ENCODE results near the gene TEAD1.

Gene TEAD1

GRCh38 chr11:12834166-12834565, 159.9 kb downstream of the TEAD1 start:
- H3K4me1 ChIP-seq (ENCODE audit: control insufficient read depth, insufficient read depth, low read length): peaks cover 14% of the 10 kb centered on the region
- H3K9me3 ChIP-seq (ENCODE audit: control insufficient read depth, low read length): no peaks in the 10 kb centered on the region
- no peaks in the 10 kb centered on the region for H3K36me3 ChIP-seq (ENCODE audit: control insufficient read depth, insufficient read depth, low read length)
- H3K4me3 ChIP-seq (ENCODE audit: low read length): no peak overlapping the region
- no peaks in the 10 kb centered on the region for H3K27me3 ChIP-seq (ENCODE audit: control insufficient read depth, insufficient read depth, low read length)
- H3K9ac ChIP-seq (ENCODE audit: low read length): no peak overlapping the region

GRCh38 chr11:12834630-12835029, 160.4 kb downstream of the TEAD1 start:
- peaks cover 10% of the 10 kb centered on the region for H3K4me1 ChIP-seq (ENCODE audit: control insufficient read depth, insufficient read depth, low read length)

GRCh38 chr11:12835286-12835685, 161.1 kb downstream of the TEAD1 start:
- no peaks in the 10 kb centered on the region for H3K9me3 ChIP-seq (ENCODE audit: control insufficient read depth, low read length)
- no peaks in the 10 kb centered on the region for H3K36me3 ChIP-seq (ENCODE audit: control insufficient read depth, insufficient read depth, low read length)
- no peaks in the 10 kb centered on the region for H3K27me3 ChIP-seq (ENCODE audit: control insufficient read depth, insufficient read depth, low read length)
- no peak overlapping the region for H3K9ac ChIP-seq (ENCODE audit: low read length)
- H3K4me1 ChIP-seq (ENCODE audit: control insufficient read depth, insufficient read depth, low read length): peaks cover 9% of the 10 kb centered on the region
- H3K4me3 ChIP-seq (ENCODE audit: low read length): no peak overlapping the region

More at GRCh38 chr11:12834630-12835029, 160.4 kb downstream of the TEAD1 start:
- Histone ChIP-seq H3K36me3 (ENCODE audit: control insufficient read depth, insufficient read depth, low read length) (no peaks in the 10 kb centered on the region), H3K9me3 (ENCODE audit: control insufficient read depth, low read length) (no peaks in the 10 kb centered on the region), H3K27me3 (ENCODE audit: control insufficient read depth, insufficient read depth, low read length) (no peaks in the 10 kb centered on the region), H3K4me3 (ENCODE audit: low read length) (no peak overlapping the region), H3K9ac (ENCODE audit: low read length) (no peak overlapping the region)

GRCh38 chr11:12838463-12839123, 164.4 kb downstream of the TEAD1 start:
- H3K4me1 ChIP-seq (ENCODE audit: control insufficient read depth, insufficient read depth, low read length): peaks cover 20% of the 10 kb centered on the region
- H3K9me3 ChIP-seq (ENCODE audit: control insufficient read depth, low read length): no peaks in the 10 kb centered on the region
- H3K36me3 ChIP-seq (ENCODE audit: control insufficient read depth, insufficient read depth, low read length): no peaks in the 10 kb centered on the region
- H3K9ac ChIP-seq (ENCODE audit: low read length): no peak overlapping the region
- H3K4me3 ChIP-seq (ENCODE audit: low read length): no peak overlapping the region
- H3K27me3 ChIP-seq (ENCODE audit: control insufficient read depth, insufficient read depth, low read length): no peaks in the 10 kb centered on the region

GRCh38 chr11:12840871-12841660, 166.8 kb downstream of the TEAD1 start:
- no peak overlapping the region for H3K4me3 ChIP-seq (ENCODE audit: low read length)
- no peaks in the 10 kb centered on the region for H3K36me3 ChIP-seq (ENCODE audit: control insufficient read depth, insufficient read depth, low read length)
- no peak overlapping the region for H3K9ac ChIP-seq (ENCODE audit: low read length)
- peaks cover 29% of the 10 kb centered on the region for H3K4me1 ChIP-seq (ENCODE audit: control insufficient read depth, insufficient read depth, low read length)
- no peaks in the 10 kb centered on the region for H3K27me3 ChIP-seq (ENCODE audit: control insufficient read depth, insufficient read depth, low read length)
- H3K9me3 ChIP-seq (ENCODE audit: control insufficient read depth, low read length): no peaks in the 10 kb centered on the region

GRCh38 chr11:12841946-12842630, 167.9 kb downstream of the TEAD1 start:
- H3K9ac ChIP-seq (ENCODE audit: low read length): no peak overlapping the region
- H3K4me3 ChIP-seq (ENCODE audit: low read length): no peak overlapping the region
- H3K9me3 ChIP-seq (ENCODE audit: control insufficient read depth, low read length): no peaks in the 10 kb centered on the region
- peaks cover 37% of the 10 kb centered on the region for H3K4me1 ChIP-seq (ENCODE audit: control insufficient read depth, insufficient read depth, low read length)
- H3K36me3 ChIP-seq (ENCODE audit: control insufficient read depth, insufficient read depth, low read length): no peaks in the 10 kb centered on the region
- H3K27me3 ChIP-seq (ENCODE audit: control insufficient read depth, insufficient read depth, low read length): no peaks in the 10 kb centered on the region

- H3K4me1 ChIP-seq (ENCODE audit: control insufficient read depth, insufficient read depth, low read length): peaks cover 39% of the 10 kb centered on the region
- no peaks in the 10 kb centered on the region for H3K36me3 ChIP-seq (ENCODE audit: control insufficient read depth, insufficient read depth, low read length)
- no peaks in the 10 kb centered on the region for H3K9me3 ChIP-seq (ENCODE audit: control insufficient read depth, low read length)
- no peak overlapping the region for H3K4me3 ChIP-seq (ENCODE audit: low read length)
- no peak overlapping the region for H3K9ac ChIP-seq (ENCODE audit: low read length)
- H3K27me3 ChIP-seq (ENCODE audit: control insufficient read depth, insufficient read depth, low read length): no peaks in the 10 kb centered on the region
These were observed 168.9 kb downstream of the TEAD1 start for GRCh38 chr11:12842933-12843636.

GRCh38 chr11:12845163-12845562, 170.9 kb downstream of the TEAD1 start:
- no peaks in the 10 kb centered on the region for H3K36me3 ChIP-seq (ENCODE audit: control insufficient read depth, insufficient read depth, low read length)
- H3K9me3 ChIP-seq (ENCODE audit: control insufficient read depth, low read length): no peaks in the 10 kb centered on the region
- H3K9ac ChIP-seq (ENCODE audit: low read length): no peak overlapping the region
- H3K4me1 ChIP-seq (ENCODE audit: control insufficient read depth, insufficient read depth, low read length): peaks cover 39% of the 10 kb centered on the region
- no peaks in the 10 kb centered on the region for H3K27me3 ChIP-seq (ENCODE audit: control insufficient read depth, insufficient read depth, low read length)
- H3K4me3 ChIP-seq (ENCODE audit: low read length): no peak overlapping the region

- H3K9ac ChIP-seq (ENCODE audit: low read length): no peak overlapping the region
These were observed 171.6 kb downstream of the TEAD1 start for GRCh38 chr11:12845739-12846358.

GRCh38 chr11:12846786-12847615, 172.8 kb downstream of the TEAD1 start:
- no peak overlapping the region for H3K9ac ChIP-seq (ENCODE audit: low read length)
- H3K4me1 ChIP-seq (ENCODE audit: control insufficient read depth, insufficient read depth, low read length): peaks cover 39% of the 10 kb centered on the region
- no peaks in the 10 kb centered on the region for H3K36me3 ChIP-seq (ENCODE audit: control insufficient read depth, insufficient read depth, low read length)
- H3K9me3 ChIP-seq (ENCODE audit: control insufficient read depth, low read length): no peaks in the 10 kb centered on the region
- H3K27me3 ChIP-seq (ENCODE audit: control insufficient read depth, insufficient read depth, low read length): no peaks in the 10 kb centered on the region
- H3K4me3 ChIP-seq (ENCODE audit: low read length): no peak overlapping the region

More at GRCh38 chr11:12845739-12846358, 171.6 kb downstream of the TEAD1 start:
- Histone ChIP-seq H3K4me1 (ENCODE audit: control insufficient read depth, insufficient read depth, low read length) (peaks cover 39% of the 10 kb centered on the region), H3K4me3 (ENCODE audit: low read length) (no peak overlapping the region), H3K36me3 (ENCODE audit: control insufficient read depth, insufficient read depth, low read length) (no peaks in the 10 kb centered on the region), H3K9me3 (ENCODE audit: control insufficient read depth, low read length) (no peaks in the 10 kb centered on the region), H3K27me3 (ENCODE audit: control insufficient read depth, insufficient read depth, low read length) (no peaks in the 10 kb centered on the region)

- H3K4me1 ChIP-seq (ENCODE audit: control insufficient read depth, insufficient read depth, low read length): peaks cover 33% of the 10 kb centered on the region
- no peaks in the 10 kb centered on the region for H3K27me3 ChIP-seq (ENCODE audit: control insufficient read depth, insufficient read depth, low read length)
- H3K36me3 ChIP-seq (ENCODE audit: control insufficient read depth, insufficient read depth, low read length): no peaks in the 10 kb centered on the region
- H3K9me3 ChIP-seq (ENCODE audit: control insufficient read depth, low read length): no peaks in the 10 kb centered on the region
- no peak overlapping the region for H3K4me3 ChIP-seq (ENCODE audit: low read length)
- no peak overlapping the region for H3K9ac ChIP-seq (ENCODE audit: low read length)
These were observed 174.2 kb downstream of the TEAD1 start for GRCh38 chr11:12848413-12848812.

Data from mucosa of stomach (tissue), 1 donor.